Mammary epithelial cell (primary cell): ENCODE measurements around the gene OAS2.

ENCODE experiments used
- EZH2 ChIP-seq: IDR thresholded peaks from 2 replicates; pipeline ENCODE4 v1.6.1; 2012; ENCODE audit warnings: low read length, inconsistent platforms, borderline replicate concordance
- TF ChIP-seq, protein P1 (sequence below), 2 donors: IDR thresholded peaks in 1 of 2; conservative IDR thresholded peaks in 1 of 2; 2 replicates each; pipeline ENCODE4 v1.5.1; 2011 to 2012; ENCODE audit warnings: inconsistent platforms in 2 of 2, low read length in 2 of 2, mild to moderate bottlenecking in 2 of 2, control low read depth in 1 of 2, low read depth in 1 of 2; ENCODE audit not compliant: insufficient read depth in 1 of 2; ENCODE audit errors: extremely low read depth in 1 of 2

- TF ChIP-seq, protein P1, sequence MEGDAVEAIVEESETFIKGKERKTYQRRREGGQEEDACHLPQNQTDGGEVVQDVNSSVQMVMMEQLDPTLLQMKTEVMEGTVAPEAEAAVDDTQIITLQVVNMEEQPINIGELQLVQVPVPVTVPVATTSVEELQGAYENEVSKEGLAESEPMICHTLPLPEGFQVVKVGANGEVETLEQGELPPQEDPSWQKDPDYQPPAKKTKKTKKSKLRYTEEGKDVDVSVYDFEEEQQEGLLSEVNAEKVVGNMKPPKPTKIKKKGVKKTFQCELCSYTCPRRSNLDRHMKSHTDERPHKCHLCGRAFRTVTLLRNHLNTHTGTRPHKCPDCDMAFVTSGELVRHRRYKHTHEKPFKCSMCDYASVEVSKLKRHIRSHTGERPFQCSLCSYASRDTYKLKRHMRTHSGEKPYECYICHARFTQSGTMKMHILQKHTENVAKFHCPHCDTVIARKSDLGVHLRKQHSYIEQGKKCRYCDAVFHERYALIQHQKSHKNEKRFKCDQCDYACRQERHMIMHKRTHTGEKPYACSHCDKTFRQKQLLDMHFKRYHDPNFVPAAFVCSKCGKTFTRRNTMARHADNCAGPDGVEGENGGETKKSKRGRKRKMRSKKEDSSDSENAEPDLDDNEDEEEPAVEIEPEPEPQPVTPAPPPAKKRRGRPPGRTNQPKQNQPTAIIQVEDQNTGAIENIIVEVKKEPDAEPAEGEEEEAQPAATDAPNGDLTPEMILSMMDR (conservative IDR thresholded peaks at IDR 0.05 in 1 of 2, IDR thresholded peaks at IDR 0.05 in 1 of 2; ENCODE audit: extremely low read depth in 1 of 2, insufficient read depth in 1 of 2, low read depth in 1 of 2, low read length in 2 of 2) = no peak
- TF ChIP-seq EZH2 = no peak
These were observed 5.1 kb upstream of the OAS2 start for GRCh38 chr12:112973011-112973735.
